A673 (cell line): ENCODE data around the gene DCP1A.

Experiments used
- EZH2 ChIP-seq: fragments of 200-600 bp; sonication (generic); IDR thresholded peaks from 2 replicates; pipeline ENCODE4 v1.6.1; 2017; ENCODE audit warnings: borderline replicate concordance, low read depth, mild to moderate bottlenecking, mixed read lengths, antibody characterized with exemption, low read length; ENCODE audit not compliant: poor library complexity, severe bottlenecking
- TF ChIP-seq, protein P1 (sequence below): fragments of 300-800, 200-600 bp; sonication (generic); conservative IDR thresholded peaks from 2 replicates; pipeline ENCODE4 v1.5.1; 2017; ENCODE audit warnings: low read depth, mild to moderate bottlenecking, antibody characterized with exemption, low read length, moderate library complexity, mixed read lengths

DNA sequence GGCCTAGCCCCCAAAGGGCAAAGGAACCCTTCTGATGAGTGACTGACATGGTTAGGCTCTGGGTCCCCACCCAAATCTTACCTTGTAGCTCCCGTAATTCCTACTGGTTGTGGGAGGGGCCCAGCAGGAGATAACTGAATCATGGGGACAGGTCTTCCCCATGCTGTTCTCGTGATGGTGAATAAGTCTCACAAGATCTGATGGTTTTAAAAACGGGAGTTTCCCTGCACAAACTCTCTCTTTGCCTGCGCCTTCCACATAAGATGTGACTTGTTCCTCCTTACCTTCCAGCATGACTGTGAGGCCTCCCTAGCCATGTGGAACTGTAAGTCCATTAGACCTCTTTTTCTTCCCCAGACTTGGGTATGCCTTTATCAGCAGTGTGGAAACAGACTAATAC, 108.5 kb downstream of the DCP1A start:
- TF ChIP-seq, protein P1, sequence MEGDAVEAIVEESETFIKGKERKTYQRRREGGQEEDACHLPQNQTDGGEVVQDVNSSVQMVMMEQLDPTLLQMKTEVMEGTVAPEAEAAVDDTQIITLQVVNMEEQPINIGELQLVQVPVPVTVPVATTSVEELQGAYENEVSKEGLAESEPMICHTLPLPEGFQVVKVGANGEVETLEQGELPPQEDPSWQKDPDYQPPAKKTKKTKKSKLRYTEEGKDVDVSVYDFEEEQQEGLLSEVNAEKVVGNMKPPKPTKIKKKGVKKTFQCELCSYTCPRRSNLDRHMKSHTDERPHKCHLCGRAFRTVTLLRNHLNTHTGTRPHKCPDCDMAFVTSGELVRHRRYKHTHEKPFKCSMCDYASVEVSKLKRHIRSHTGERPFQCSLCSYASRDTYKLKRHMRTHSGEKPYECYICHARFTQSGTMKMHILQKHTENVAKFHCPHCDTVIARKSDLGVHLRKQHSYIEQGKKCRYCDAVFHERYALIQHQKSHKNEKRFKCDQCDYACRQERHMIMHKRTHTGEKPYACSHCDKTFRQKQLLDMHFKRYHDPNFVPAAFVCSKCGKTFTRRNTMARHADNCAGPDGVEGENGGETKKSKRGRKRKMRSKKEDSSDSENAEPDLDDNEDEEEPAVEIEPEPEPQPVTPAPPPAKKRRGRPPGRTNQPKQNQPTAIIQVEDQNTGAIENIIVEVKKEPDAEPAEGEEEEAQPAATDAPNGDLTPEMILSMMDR: no peak
- TF ChIP-seq EZH2: no peak
